HG03280 (cell line): ENCODE measurements around the gene USP24.

Experiments used
- ATAC-seq: cut with Tn5 transposase; IDR thresholded peaks from one replicate; pipeline ENCODE4 v1.9.1; 2021; ENCODE audit warnings: mild to moderate bottlenecking, moderate library complexity; ENCODE audit not compliant: unreplicated experiment

USP24 gene

GRCh38 chr1:55070293-55071164 lies 144.6 kb downstream of the USP24 start:
- ATAC-seq, result no peak

- no peak for ATAC-seq
Measured at GRCh38 chr1:55069280-55069679, 145.9 kb downstream of the USP24 start.

GRCh38 chr1:55068638-55069037 lies 146.5 kb downstream of the USP24 start:
- no peak for ATAC-seq

- no peak for ATAC-seq
Measured at GRCh38 chr1:55067914-55068313, 147.2 kb downstream of the USP24 start.

- no peak for ATAC-seq
Measured at GRCh38 chr1:55067022-55067778, 148.0 kb downstream of the USP24 start.

GRCh38 chr1:55065648-55066047 lies 149.5 kb downstream of the USP24 start:
- ATAC-seq, result no peak

GRCh38 chr1:55064861-55065263 lies 150.3 kb downstream of the USP24 start:
- no peak for ATAC-seq

- no peak for ATAC-seq
Measured at GRCh38 chr1:55064071-55064581, 151.0 kb downstream of the USP24 start.

GRCh38 chr1:55063577-55063942 lies 151.6 kb downstream of the USP24 start:
- no peak for ATAC-seq

GRCh38 chr1:55062801-55063576 lies 152.2 kb downstream of the USP24 start:
- ATAC-seq, result no peak

- no peak for ATAC-seq
Measured at GRCh38 chr1:55061706-55062321, 153.3 kb downstream of the USP24 start.

- no peak for ATAC-seq
Measured at GRCh38 chr1:55061000-55061705, 154.0 kb downstream of the USP24 start.

GRCh38 chr1:55060133-55060999 lies 154.8 kb downstream of the USP24 start:
- no peak for ATAC-seq

- ATAC-seq, result no peak
Measured at GRCh38 chr1:55059302-55060132, 155.6 kb downstream of the USP24 start.

- no peak for ATAC-seq
Measured at GRCh38 chr1:55057956-55058298, 157.2 kb downstream of the USP24 start.

GRCh38 chr1:55057270-55057955 lies 157.8 kb downstream of the USP24 start:
- no peak for ATAC-seq

- no peak for ATAC-seq
Measured at GRCh38 chr1:55056632-55056992, 158.6 kb downstream of the USP24 start.
